Measurements from ENCODE around the gene HNF4A.

Gene HNF4A

GRCh38 chr20:44406572-44407137 lies 51.2 kb downstream of the HNF4A start:
- FAIRE-seq, result no peak

- no peak for FAIRE-seq
Measured at GRCh38 chr20:44407402-44408184, 52.1 kb downstream of the HNF4A start.

- FAIRE-seq, result no peak
Measured at GRCh38 chr20:44409132-44409600, 53.7 kb downstream of the HNF4A start.

GRCh38 chr20:44410583-44411019 lies 55.1 kb downstream of the HNF4A start:
- FAIRE-seq, result no peak

GRCh38 chr20:44411020-44411756 lies 55.7 kb downstream of the HNF4A start:
- FAIRE-seq, result no peak

GRCh38 chr20:44411757-44412401 lies 56.4 kb downstream of the HNF4A start:
- no peak for FAIRE-seq

- FAIRE-seq, result no peak
Measured at GRCh38 chr20:44412402-44413144, 57.1 kb downstream of the HNF4A start.

GRCh38 chr20:44413575-44414345 lies 58.3 kb downstream of the HNF4A start:
- no peak for FAIRE-seq

- no peak for FAIRE-seq
Measured at GRCh38 chr20:44414346-44414714, 58.8 kb downstream of the HNF4A start.

GRCh38 chr20:44414808-44415207 lies 59.3 kb downstream of the HNF4A start:
- FAIRE-seq, result no peak

- no peak for FAIRE-seq
Measured at GRCh38 chr20:44415833-44416715, 60.6 kb downstream of the HNF4A start.

GRCh38 chr20:44418069-44418905 lies 62.8 kb downstream of the HNF4A start:
- FAIRE-seq, result no peak

GRCh38 chr20:44419131-44419844 lies 63.8 kb downstream of the HNF4A start:
- no peak for FAIRE-seq

GRCh38 chr20:44420497-44420896 lies 65.0 kb downstream of the HNF4A start:
- no peak for FAIRE-seq

- FAIRE-seq, result no peak
Measured at GRCh38 chr20:44422083-44422482, 66.6 kb downstream of the HNF4A start.

- FAIRE-seq, result no peak
Measured at GRCh38 chr20:44423480-44423879, 68.0 kb downstream of the HNF4A start.

- FAIRE-seq, result no peak
Measured at GRCh38 chr20:44424039-44424495, 68.6 kb downstream of the HNF4A start.

- FAIRE-seq, result no peak
Measured at GRCh38 chr20:44425923-44426322, 70.4 kb downstream of the HNF4A start.

Measured in G401.6 (cell line).